Measurements from ENCODE around the gene MTA3.

DNA sequence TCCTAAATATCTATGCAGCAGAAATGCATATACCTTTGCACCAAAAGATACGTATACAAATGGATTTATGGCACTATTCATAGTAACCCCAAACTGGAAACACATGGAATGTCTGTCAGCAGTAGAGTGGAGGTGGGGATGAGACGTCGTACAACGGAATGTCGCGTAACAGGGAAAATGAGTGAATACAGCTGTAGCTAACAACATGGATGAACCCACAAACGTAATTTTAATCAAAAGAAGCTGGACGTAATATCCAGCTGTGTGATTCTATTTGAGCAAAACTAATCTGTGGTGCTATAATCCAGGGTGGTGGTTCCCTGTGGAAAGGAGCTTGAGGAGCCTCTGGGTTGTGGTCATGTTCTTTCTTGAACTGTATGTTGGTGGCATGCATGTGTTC is 89.9 kb downstream of the MTA3 start:
- TF ChIP-seq, protein P1, sequence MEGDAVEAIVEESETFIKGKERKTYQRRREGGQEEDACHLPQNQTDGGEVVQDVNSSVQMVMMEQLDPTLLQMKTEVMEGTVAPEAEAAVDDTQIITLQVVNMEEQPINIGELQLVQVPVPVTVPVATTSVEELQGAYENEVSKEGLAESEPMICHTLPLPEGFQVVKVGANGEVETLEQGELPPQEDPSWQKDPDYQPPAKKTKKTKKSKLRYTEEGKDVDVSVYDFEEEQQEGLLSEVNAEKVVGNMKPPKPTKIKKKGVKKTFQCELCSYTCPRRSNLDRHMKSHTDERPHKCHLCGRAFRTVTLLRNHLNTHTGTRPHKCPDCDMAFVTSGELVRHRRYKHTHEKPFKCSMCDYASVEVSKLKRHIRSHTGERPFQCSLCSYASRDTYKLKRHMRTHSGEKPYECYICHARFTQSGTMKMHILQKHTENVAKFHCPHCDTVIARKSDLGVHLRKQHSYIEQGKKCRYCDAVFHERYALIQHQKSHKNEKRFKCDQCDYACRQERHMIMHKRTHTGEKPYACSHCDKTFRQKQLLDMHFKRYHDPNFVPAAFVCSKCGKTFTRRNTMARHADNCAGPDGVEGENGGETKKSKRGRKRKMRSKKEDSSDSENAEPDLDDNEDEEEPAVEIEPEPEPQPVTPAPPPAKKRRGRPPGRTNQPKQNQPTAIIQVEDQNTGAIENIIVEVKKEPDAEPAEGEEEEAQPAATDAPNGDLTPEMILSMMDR (conservative IDR thresholded peaks at IDR 0.05; ENCODE audit: low read length), result no peak
- no peak for TF ChIP-seq EZH2phosphoT487 (IDR thresholded peaks at IDR 0.05; ENCODE audit: borderline replicate concordance)

All from Loucy (cell line).